Neuron (in vitro differentiated cells): ENCODE results near the gene TCP1.

Experiments used
- H2AFZ ChIP-seq: one replicate; pipeline ENCODE4 v1.6.1; 2013; ENCODE audit warnings: low read depth, mild to moderate bottlenecking, inconsistent platforms, low read length, moderate library complexity
- H3K27me3 ChIP-seq: one replicate; pipeline ENCODE4 v1.6.1; 2013; ENCODE audit warnings: low read length; ENCODE audit not compliant: insufficient read depth
- H3K36me3 ChIP-seq: one replicate; pipeline ENCODE4 v1.6.1; 2013; ENCODE audit warnings: low read length; ENCODE audit not compliant: insufficient read depth
- H3K4me1 ChIP-seq: one replicate; pipeline ENCODE4 v1.6.1; 2013; ENCODE audit warnings: low read length; ENCODE audit not compliant: insufficient read depth
- H3K4me3 ChIP-seq: 2 replicates; pipeline ENCODE4 v1.5.1; 2013; ENCODE audit warnings: mild to moderate bottlenecking, low read length, moderate library complexity
- H3K9me3 ChIP-seq: one replicate; pipeline ENCODE4 v1.6.1; 2013; ENCODE audit warnings: low read length

TCP1 gene

GRCh38 chr6:159789377-159790148, at the start of gene TCP1:
TSS of gene TCP1 (minus strand) at chr6:159789602. CDS start at chr6:159789468, 134 bp downstream.
- Histone ChIP-seq H3K36me3 (peaks cover 62% of the 10 kb centered on the region), H3K27me3 (no peaks in the 10 kb centered on the region), H3K9me3 (no peaks in the 10 kb centered on the region)

GRCh38 chr6:159838020-159838744, 48.8 kb upstream of the TCP1 start:
- Histone ChIP-seq H3K36me3 (no peaks in the 10 kb centered on the region), H3K9me3 (no peaks in the 10 kb centered on the region), H3K4me1 (no peaks in the 10 kb centered on the region), H2AFZ (no peak overlapping the region), H3K4me3 (no peak overlapping the region), H3K27me3 (peaks cover 4% of the 10 kb centered on the region)

More at GRCh38 chr6:159789377-159790148, at the start of gene TCP1:
- H3K4me1 ChIP-seq = peaks cover 29% of the 10 kb centered on the region
- H2AFZ ChIP-seq = peak within 1 kb of the TSS; percentile 47
- peak within 1 kb of the TSS; percentile 66 for H3K4me3 ChIP-seq

- Histone ChIP-seq H3K36me3 (no peaks in the 10 kb centered on the region), H2AFZ (no peak overlapping the region), H3K4me1 (no peaks in the 10 kb centered on the region), H3K4me3 (no peak overlapping the region), H3K27me3 (peaks cover 4% of the 10 kb centered on the region), H3K9me3 (no peaks in the 10 kb centered on the region)
These were observed 48.1 kb upstream of the TCP1 start for GRCh38 chr6:159837511-159837910.

- Histone ChIP-seq H3K36me3 (no peaks in the 10 kb centered on the region), H3K9me3 (no peaks in the 10 kb centered on the region), H3K27me3 (peaks cover 4% of the 10 kb centered on the region), H2AFZ (no peak overlapping the region), H3K4me1 (no peaks in the 10 kb centered on the region), H3K4me3 (no peak overlapping the region)
These were observed 47.5 kb upstream of the TCP1 start for GRCh38 chr6:159836718-159837490.

GRCh38 chr6:159833997-159834603, 44.7 kb upstream of the TCP1 start:
- Histone ChIP-seq H3K9me3 (no peaks in the 10 kb centered on the region), H3K4me3 (no peak overlapping the region), H3K4me1 (no peaks in the 10 kb centered on the region), H3K36me3 (no peaks in the 10 kb centered on the region), H3K27me3 (peaks cover 4% of the 10 kb centered on the region), H2AFZ (no peak overlapping the region)

- Histone ChIP-seq H2AFZ (no peak overlapping the region), H3K4me1 (no peaks in the 10 kb centered on the region), H3K9me3 (no peaks in the 10 kb centered on the region), H3K27me3 (peaks cover 4% of the 10 kb centered on the region), H3K36me3 (no peaks in the 10 kb centered on the region), H3K4me3 (no peak overlapping the region)
These were observed 44.2 kb upstream of the TCP1 start for GRCh38 chr6:159833556-159833955.

GRCh38 chr6:159832946-159833345, 43.5 kb upstream of the TCP1 start:
- H3K36me3 ChIP-seq = no peaks in the 10 kb centered on the region
- no peaks in the 10 kb centered on the region for H3K9me3 ChIP-seq
- H3K4me3 ChIP-seq = no peak overlapping the region
- no peaks in the 10 kb centered on the region for H3K4me1 ChIP-seq
- peaks cover 4% of the 10 kb centered on the region for H3K27me3 ChIP-seq
- H2AFZ ChIP-seq = no peak overlapping the region

GRCh38 chr6:159831373-159831679, 41.9 kb upstream of the TCP1 start:
- no peaks in the 10 kb centered on the region for H3K9me3 ChIP-seq
- no peaks in the 10 kb centered on the region for H3K4me1 ChIP-seq
- H3K36me3 ChIP-seq = no peaks in the 10 kb centered on the region
- H3K4me3 ChIP-seq = no peak overlapping the region
- H2AFZ ChIP-seq = no peak overlapping the region
- H3K27me3 ChIP-seq = peaks cover 4% of the 10 kb centered on the region

- Histone ChIP-seq H3K36me3 (no peaks in the 10 kb centered on the region), H2AFZ (no peak overlapping the region), H3K27me3 (peaks cover 2% of the 10 kb centered on the region), H3K9me3 (no peaks in the 10 kb centered on the region), H3K4me1 (no peaks in the 10 kb centered on the region), H3K4me3 (no peak overlapping the region)
These were observed 41.3 kb upstream of the TCP1 start for GRCh38 chr6:159830501-159831372.

GRCh38 chr6:159829526-159829925, 40.1 kb upstream of the TCP1 start:
- H3K4me1 ChIP-seq = no peaks in the 10 kb centered on the region
- H3K9me3 ChIP-seq = no peaks in the 10 kb centered on the region
- no peak overlapping the region for H3K4me3 ChIP-seq
- no peak overlapping the region for H2AFZ ChIP-seq
- H3K27me3 ChIP-seq = no peaks in the 10 kb centered on the region
- no peaks in the 10 kb centered on the region for H3K36me3 ChIP-seq

- H3K4me1 ChIP-seq = no peaks in the 10 kb centered on the region
- no peak overlapping the region for H3K4me3 ChIP-seq
- H3K36me3 ChIP-seq = no peaks in the 10 kb centered on the region
- no peak overlapping the region for H2AFZ ChIP-seq
- H3K27me3 ChIP-seq = no peaks in the 10 kb centered on the region
- H3K9me3 ChIP-seq = no peaks in the 10 kb centered on the region
These were observed 38.7 kb upstream of the TCP1 start for GRCh38 chr6:159828074-159828473.

- no peaks in the 10 kb centered on the region for H3K27me3 ChIP-seq
- H3K36me3 ChIP-seq = no peaks in the 10 kb centered on the region
- H3K4me1 ChIP-seq = no peaks in the 10 kb centered on the region
- H2AFZ ChIP-seq = no peak overlapping the region
- no peak overlapping the region for H3K4me3 ChIP-seq
- no peaks in the 10 kb centered on the region for H3K9me3 ChIP-seq
These were observed 37.7 kb upstream of the TCP1 start for GRCh38 chr6:159826968-159827647.
